IPS-11a (cell line): Measurements from ENCODE around the gene OXTR.
"Not testable (repeated sequence)": the region's sequence is repeated elsewhere in the genome, so short reads cannot be mapped to it uniquely, and the experiment has no call there.

Experiments
- H3K4me3 ChIP-seq: one replicate; pipeline ENCODE4 v1.5.1; 2013; ENCODE audit warnings: low read depth, low read length, control low read depth

Gene OXTR

GRCh38 chr3:8743021-8743601, 26.3 kb downstream of the OXTR start:
- no peak overlapping the region for H3K4me3 ChIP-seq

GRCh38 chr3:8741581-8742261, 27.7 kb downstream of the OXTR start:
- no peak overlapping the region for H3K4me3 ChIP-seq

GRCh38 chr3:8739757-8740504, 29.5 kb downstream of the OXTR start:
- H3K4me3 ChIP-seq, result no peak overlapping the region

- no peak overlapping the region for H3K4me3 ChIP-seq
Observed at GRCh38 chr3:8738639-8739038, 30.8 kb downstream of the OXTR start.

- no peak overlapping the region for H3K4me3 ChIP-seq
Observed at GRCh38 chr3:8737823-8738222, 31.6 kb downstream of the OXTR start.

- no peak overlapping the region for H3K4me3 ChIP-seq
Observed at GRCh38 chr3:8737301-8737700, 32.1 kb downstream of the OXTR start.

GRCh38 chr3:8736436-8736835, 33.0 kb downstream of the OXTR start:
- H3K4me3 ChIP-seq, result no peak overlapping the region

- H3K4me3 ChIP-seq, result no peak overlapping the region
Observed at GRCh38 chr3:8734908-8735307, 34.5 kb downstream of the OXTR start.

- no peak overlapping the region for H3K4me3 ChIP-seq
Observed at GRCh38 chr3:8734137-8734878, 35.1 kb downstream of the OXTR start.

GRCh38 chr3:8733332-8734094, 35.9 kb downstream of the OXTR start, which contains the start of gene CAV3:
TSS of gene CAV3 (plus strand) at chr3:8733802. CDS start at chr3:8733877, 75 bp downstream.
- no peak within 1 kb of the TSS for H3K4me3 ChIP-seq

- no peak overlapping the region for H3K4me3 ChIP-seq
Observed at GRCh38 chr3:8732413-8732812, 37.0 kb downstream of the OXTR start.

- H3K4me3 ChIP-seq, result no peak overlapping the region
Observed at GRCh38 chr3:8730656-8731055, 38.8 kb downstream of the OXTR start.

GRCh38 chr3:8729479-8729878, 39.9 kb downstream of the OXTR start:
- no peak overlapping the region for H3K4me3 ChIP-seq

- no peak overlapping the region for H3K4me3 ChIP-seq
Observed at GRCh38 chr3:8727605-8728512, 41.6 kb downstream of the OXTR start.

- no peak overlapping the region for H3K4me3 ChIP-seq
Observed at GRCh38 chr3:8724108-8724752, 45.2 kb downstream of the OXTR start.

- H3K4me3 ChIP-seq, result no peak overlapping the region
Observed at GRCh38 chr3:8723612-8724011, 45.8 kb downstream of the OXTR start.

GRCh38 chr3:8722808-8723207, 46.6 kb downstream of the OXTR start:
- no peak overlapping the region for H3K4me3 ChIP-seq

GRCh38 chr3:8715757-8716156, 53.7 kb downstream of the OXTR start:
- H3K4me3 ChIP-seq, result not testable (repeated sequence)
